Stimulated activated CD8-positive, alpha-beta memory T cell treated with anti-CD3 and anti-CD28 coated beads, Interleukin-2, amount 100 ng/mL, for 1 hour (primary cell): ENCODE data around the gene SLC22A23.
A peak's percentile ranks its signal among the peaks of the same experiment; 100 is the strongest.

Source experiments
- DNase-seq, 2 donors: peaks; one replicate each; pipeline ENCODE4 v3.0.0-alpha.2; 2020; ENCODE audit warnings: low read depth in 2 of 2

SLC22A23 gene

GRCh38 chr6:3421791-3422434, 34.9 kb downstream of the SLC22A23 start:
- DNase-seq, result no peak

- no peak for DNase-seq
Observed at GRCh38 chr6:3421143-3421542, 35.7 kb downstream of the SLC22A23 start.

- no peak for DNase-seq
Observed at GRCh38 chr6:3419624-3420272, 37.1 kb downstream of the SLC22A23 start.

- no peak for DNase-seq
Observed at GRCh38 chr6:3418496-3419060, 38.3 kb downstream of the SLC22A23 start.

GRCh38 chr6:3417473-3417872, 39.4 kb downstream of the SLC22A23 start:
- DNase-seq, result no peak

GRCh38 chr6:3415490-3415889, 41.4 kb downstream of the SLC22A23 start:
- no peak for DNase-seq

- no peak for DNase-seq
Observed at GRCh38 chr6:3415082-3415453, 41.8 kb downstream of the SLC22A23 start.

GRCh38 chr6:3414327-3415081, 42.3 kb downstream of the SLC22A23 start:
- DNase-seq, result no peak

GRCh38 chr6:3413592-3413991, 43.3 kb downstream of the SLC22A23 start:
- no peak for DNase-seq

GRCh38 chr6:3412779-3413500, 43.9 kb downstream of the SLC22A23 start:
- no peak for DNase-seq

- no peak for DNase-seq
Observed at GRCh38 chr6:3411967-3412778, 44.7 kb downstream of the SLC22A23 start.

GRCh38 chr6:3410385-3411360, 46.2 kb downstream of the SLC22A23 start:
- peak; percentile 20 to 45 for DNase-seq

- no peak for DNase-seq
Observed at GRCh38 chr6:3409699-3410384, 47.0 kb downstream of the SLC22A23 start.

- DNase-seq, result no peak
Observed at GRCh38 chr6:3408665-3409064, 48.2 kb downstream of the SLC22A23 start.

- no peak for DNase-seq
Observed at GRCh38 chr6:3407840-3408239, 49.0 kb downstream of the SLC22A23 start.

- no peak for DNase-seq
Observed at GRCh38 chr6:3406891-3407809, 49.7 kb downstream of the SLC22A23 start.

- no peak for DNase-seq
Observed at GRCh38 chr6:3406362-3406821, 50.5 kb downstream of the SLC22A23 start.

GRCh38 chr6:3405679-3406078, 51.2 kb downstream of the SLC22A23 start:
- no peak for DNase-seq
